ENCODE data around the gene RNF166.

RNF166 gene

GRCh38 chr16:88719933-88720296 lies 13.7 kb upstream of the RNF166 start:
- Histone ChIP-seq H3K4me3 (ENCODE audit: low read depth, low read length) (no peak overlapping the region), H3K9me3 (ENCODE audit: control insufficient read depth, insufficient read depth, low read length) (no peaks in the 10 kb centered on the region), H3K9ac (ENCODE audit: low read depth, low read length) (no peak overlapping the region), H3K4me1 (ENCODE audit: control insufficient read depth, insufficient read depth, low read length) (no peaks in the 10 kb centered on the region), H3K27me3 (ENCODE audit: control insufficient read depth, insufficient read depth, low read length) (no peaks in the 10 kb centered on the region), H3K36me3 (ENCODE audit: control insufficient read depth, insufficient read depth, low read length) (peaks cover 68% of the 10 kb centered on the region)

- Histone ChIP-seq H3K27me3 (ENCODE audit: control insufficient read depth, insufficient read depth, low read length) (no peaks in the 10 kb centered on the region), H3K4me3 (ENCODE audit: low read depth, low read length) (no peak overlapping the region), H3K9ac (ENCODE audit: low read depth, low read length) (no peak overlapping the region), H3K9me3 (ENCODE audit: control insufficient read depth, insufficient read depth, low read length) (no peaks in the 10 kb centered on the region), H3K36me3 (ENCODE audit: control insufficient read depth, insufficient read depth, low read length) (peaks cover 70% of the 10 kb centered on the region), H3K4me1 (ENCODE audit: control insufficient read depth, insufficient read depth, low read length) (no peaks in the 10 kb centered on the region)
Observed at GRCh38 chr16:88719267-88719932, 13.2 kb upstream of the RNF166 start.

GRCh38 chr16:88718178-88718577 lies 12.0 kb upstream of the RNF166 start:
- H3K4me3 ChIP-seq (ENCODE audit: low read depth, low read length): no peak overlapping the region
- peaks cover 72% of the 10 kb centered on the region for H3K36me3 ChIP-seq (ENCODE audit: control insufficient read depth, insufficient read depth, low read length)
- no peak overlapping the region for H3K9ac ChIP-seq (ENCODE audit: low read depth, low read length)
- no peaks in the 10 kb centered on the region for H3K27me3 ChIP-seq (ENCODE audit: control insufficient read depth, insufficient read depth, low read length)
- H3K9me3 ChIP-seq (ENCODE audit: control insufficient read depth, insufficient read depth, low read length): no peaks in the 10 kb centered on the region
- H3K4me1 ChIP-seq (ENCODE audit: control insufficient read depth, insufficient read depth, low read length): no peaks in the 10 kb centered on the region

- Histone ChIP-seq H3K9me3 (ENCODE audit: control insufficient read depth, insufficient read depth, low read length) (no peaks in the 10 kb centered on the region), H3K4me1 (ENCODE audit: control insufficient read depth, insufficient read depth, low read length) (no peaks in the 10 kb centered on the region), H3K36me3 (ENCODE audit: control insufficient read depth, insufficient read depth, low read length) (peaks cover 61% of the 10 kb centered on the region), H3K27me3 (ENCODE audit: control insufficient read depth, insufficient read depth, low read length) (no peaks in the 10 kb centered on the region), H3K9ac (ENCODE audit: low read depth, low read length) (no peak overlapping the region), H3K4me3 (ENCODE audit: low read depth, low read length) (no peak overlapping the region)
Observed at GRCh38 chr16:88716601-88717001, 10.4 kb upstream of the RNF166 start.

GRCh38 chr16:88716201-88716600 lies 10.0 kb upstream of the RNF166 start:
- H3K9me3 ChIP-seq (ENCODE audit: control insufficient read depth, insufficient read depth, low read length): no peaks in the 10 kb centered on the region
- H3K36me3 ChIP-seq (ENCODE audit: control insufficient read depth, insufficient read depth, low read length): peaks cover 57% of the 10 kb centered on the region
- no peaks in the 10 kb centered on the region for H3K27me3 ChIP-seq (ENCODE audit: control insufficient read depth, insufficient read depth, low read length)
- H3K4me3 ChIP-seq (ENCODE audit: low read depth, low read length): no peak overlapping the region
- no peak overlapping the region for H3K9ac ChIP-seq (ENCODE audit: low read depth, low read length)
- H3K4me1 ChIP-seq (ENCODE audit: control insufficient read depth, insufficient read depth, low read length): no peaks in the 10 kb centered on the region

GRCh38 chr16:88715312-88716190 lies 9.3 kb upstream of the RNF166 start:
- H3K36me3 ChIP-seq (ENCODE audit: control insufficient read depth, insufficient read depth, low read length): peaks cover 52% of the 10 kb centered on the region

GRCh38 chr16:88714420-88715302 lies 8.5 kb upstream of the RNF166 start:
- no peaks in the 10 kb centered on the region for H3K9me3 ChIP-seq (ENCODE audit: control insufficient read depth, insufficient read depth, low read length)
- H3K9ac ChIP-seq (ENCODE audit: low read depth, low read length): no peak overlapping the region
- peaks cover 49% of the 10 kb centered on the region for H3K36me3 ChIP-seq (ENCODE audit: control insufficient read depth, insufficient read depth, low read length)
- H3K4me1 ChIP-seq (ENCODE audit: control insufficient read depth, insufficient read depth, low read length): no peaks in the 10 kb centered on the region
- no peaks in the 10 kb centered on the region for H3K27me3 ChIP-seq (ENCODE audit: control insufficient read depth, insufficient read depth, low read length)
- no peak overlapping the region for H3K4me3 ChIP-seq (ENCODE audit: low read depth, low read length)

More at GRCh38 chr16:88715312-88716190, 9.3 kb upstream of the RNF166 start:
- no peaks in the 10 kb centered on the region for H3K9me3 ChIP-seq (ENCODE audit: control insufficient read depth, insufficient read depth, low read length)
- no peaks in the 10 kb centered on the region for H3K27me3 ChIP-seq (ENCODE audit: control insufficient read depth, insufficient read depth, low read length)
- no peak overlapping the region for H3K4me3 ChIP-seq (ENCODE audit: low read depth, low read length)
- H3K4me1 ChIP-seq (ENCODE audit: control insufficient read depth, insufficient read depth, low read length): no peaks in the 10 kb centered on the region
- H3K9ac ChIP-seq (ENCODE audit: low read depth, low read length): no peak overlapping the region

- H3K27me3 ChIP-seq (ENCODE audit: control insufficient read depth, insufficient read depth, low read length): no peaks in the 10 kb centered on the region
Observed at GRCh38 chr16:88713568-88714419, 7.6 kb upstream of the RNF166 start.

GRCh38 chr16:88713054-88713453 lies 6.8 kb upstream of the RNF166 start:
- Histone ChIP-seq H3K9me3 (ENCODE audit: control insufficient read depth, insufficient read depth, low read length) (no peaks in the 10 kb centered on the region), H3K4me1 (ENCODE audit: control insufficient read depth, insufficient read depth, low read length) (no peaks in the 10 kb centered on the region), H3K4me3 (ENCODE audit: low read depth, low read length) (no peak overlapping the region), H3K27me3 (ENCODE audit: control insufficient read depth, insufficient read depth, low read length) (no peaks in the 10 kb centered on the region), H3K9ac (ENCODE audit: low read depth, low read length) (no peak overlapping the region), H3K36me3 (ENCODE audit: control insufficient read depth, insufficient read depth, low read length) (peaks cover 44% of the 10 kb centered on the region)

More at GRCh38 chr16:88713568-88714419, 7.6 kb upstream of the RNF166 start:
- Histone ChIP-seq H3K36me3 (ENCODE audit: control insufficient read depth, insufficient read depth, low read length) (peaks cover 48% of the 10 kb centered on the region), H3K4me1 (ENCODE audit: control insufficient read depth, insufficient read depth, low read length) (no peaks in the 10 kb centered on the region), H3K4me3 (ENCODE audit: low read depth, low read length) (no peak overlapping the region), H3K9me3 (ENCODE audit: control insufficient read depth, insufficient read depth, low read length) (no peaks in the 10 kb centered on the region), H3K9ac (ENCODE audit: low read depth, low read length) (no peak overlapping the region)

GRCh38 chr16:88712362-88712979 lies 6.3 kb upstream of the RNF166 start:
- Histone ChIP-seq H3K27me3 (ENCODE audit: control insufficient read depth, insufficient read depth, low read length) (no peaks in the 10 kb centered on the region), H3K4me1 (ENCODE audit: control insufficient read depth, insufficient read depth, low read length) (no peaks in the 10 kb centered on the region), H3K36me3 (ENCODE audit: control insufficient read depth, insufficient read depth, low read length) (peaks cover 39% of the 10 kb centered on the region), H3K4me3 (ENCODE audit: low read depth, low read length) (no peak overlapping the region), H3K9me3 (ENCODE audit: control insufficient read depth, insufficient read depth, low read length) (no peaks in the 10 kb centered on the region), H3K9ac (ENCODE audit: low read depth, low read length) (peak overlapping the region; percentile 5)
